GOT3 (cell line): ENCODE results near the gene DCDC2C.
"Not testable (repeated sequence)": the region's sequence is repeated elsewhere in the genome, so short reads cannot be mapped to it uniquely, and the experiment has no call there.

Experiments used
- DNase-seq: peaks from one replicate; lab custom pipeline; 2025; ENCODE audit warnings: mixed read lengths; lab: John Stamatoyannopoulos, UW

DCDC2C gene

DNA sequence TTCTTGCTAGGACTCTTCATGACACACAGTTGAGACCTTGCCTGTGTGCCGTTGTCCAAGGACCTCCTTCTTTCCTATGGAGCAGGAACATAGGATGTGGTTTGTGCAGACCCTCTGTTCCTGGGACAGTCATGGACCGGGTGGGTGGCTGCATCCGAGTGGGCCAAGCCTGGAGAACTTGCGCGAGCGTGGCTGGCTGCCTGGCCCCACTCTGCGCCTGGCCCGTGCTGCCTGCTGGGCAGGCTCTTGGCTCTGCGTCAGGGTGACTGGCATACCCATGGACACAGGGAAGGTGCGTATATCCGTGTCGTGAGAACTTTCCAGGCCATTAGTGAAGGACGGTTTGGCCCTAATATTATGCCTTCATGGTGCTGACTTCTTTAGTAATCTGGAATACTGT lies 68.2 kb downstream of the DCDC2C start:
- DNase-seq, result no peak

- DNase-seq, result no peak
Observed at GRCh38 chr2:3774336-3774735, 71.0 kb downstream of the DCDC2C start.

DNA sequence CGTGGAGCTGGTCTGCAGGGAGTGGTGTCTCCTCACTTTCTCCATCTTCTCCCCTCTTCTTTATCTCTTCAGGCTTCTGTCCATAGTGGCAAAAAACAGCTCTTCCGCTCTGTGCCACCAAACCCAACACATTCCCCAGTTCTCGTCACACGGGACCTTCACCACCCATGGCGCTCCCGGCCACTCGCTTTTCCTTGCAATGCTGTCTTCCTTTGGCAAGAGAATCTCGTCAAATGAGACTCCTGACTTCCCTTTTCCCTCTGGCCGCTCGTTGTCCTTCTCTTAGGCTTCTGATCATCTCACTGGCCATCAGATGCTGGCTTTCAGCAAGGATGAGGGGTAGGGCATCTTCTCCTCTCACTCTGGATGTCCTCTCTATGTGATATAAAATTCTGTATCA lies 72.9 kb downstream of the DCDC2C start:
- DNase-seq, result no peak

- no peak for DNase-seq
Observed at GRCh38 chr2:3777966-3778365, 74.6 kb downstream of the DCDC2C start.

DNA sequence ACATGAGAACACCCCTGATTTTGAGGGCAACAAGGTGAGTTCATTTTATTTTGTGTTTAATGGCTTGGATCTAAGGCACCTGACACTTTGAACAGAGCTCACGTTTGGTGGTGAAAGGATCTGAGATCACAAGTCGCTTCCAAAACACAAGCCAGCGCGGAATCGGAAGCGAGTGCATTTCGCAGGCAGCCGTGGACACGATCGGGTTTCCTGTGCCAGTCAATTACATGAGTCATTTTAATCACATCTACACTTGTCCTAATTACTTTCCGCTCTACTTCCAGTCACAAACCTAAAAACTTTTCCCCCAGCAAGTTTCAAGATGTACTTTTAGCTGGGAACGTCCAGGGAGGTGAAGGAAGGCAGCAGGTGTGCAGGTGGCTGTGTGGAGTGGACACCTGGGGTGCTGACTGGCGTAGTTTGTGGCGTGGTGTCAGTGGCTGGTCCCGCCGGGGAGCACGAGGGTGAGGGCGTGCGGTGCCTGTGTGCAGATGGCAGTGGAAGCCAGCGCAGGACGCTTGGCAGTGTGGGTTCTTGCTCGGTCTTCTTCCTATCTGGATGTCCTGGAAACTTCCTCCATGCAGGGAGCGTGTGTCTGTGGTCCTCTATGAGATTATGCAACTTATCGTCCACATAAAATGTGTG lies 75.6 kb downstream of the DCDC2C start:
- no peak for DNase-seq

- DNase-seq, result no peak
Observed at GRCh38 chr2:3779496-3780049, 76.2 kb downstream of the DCDC2C start.

DNA sequence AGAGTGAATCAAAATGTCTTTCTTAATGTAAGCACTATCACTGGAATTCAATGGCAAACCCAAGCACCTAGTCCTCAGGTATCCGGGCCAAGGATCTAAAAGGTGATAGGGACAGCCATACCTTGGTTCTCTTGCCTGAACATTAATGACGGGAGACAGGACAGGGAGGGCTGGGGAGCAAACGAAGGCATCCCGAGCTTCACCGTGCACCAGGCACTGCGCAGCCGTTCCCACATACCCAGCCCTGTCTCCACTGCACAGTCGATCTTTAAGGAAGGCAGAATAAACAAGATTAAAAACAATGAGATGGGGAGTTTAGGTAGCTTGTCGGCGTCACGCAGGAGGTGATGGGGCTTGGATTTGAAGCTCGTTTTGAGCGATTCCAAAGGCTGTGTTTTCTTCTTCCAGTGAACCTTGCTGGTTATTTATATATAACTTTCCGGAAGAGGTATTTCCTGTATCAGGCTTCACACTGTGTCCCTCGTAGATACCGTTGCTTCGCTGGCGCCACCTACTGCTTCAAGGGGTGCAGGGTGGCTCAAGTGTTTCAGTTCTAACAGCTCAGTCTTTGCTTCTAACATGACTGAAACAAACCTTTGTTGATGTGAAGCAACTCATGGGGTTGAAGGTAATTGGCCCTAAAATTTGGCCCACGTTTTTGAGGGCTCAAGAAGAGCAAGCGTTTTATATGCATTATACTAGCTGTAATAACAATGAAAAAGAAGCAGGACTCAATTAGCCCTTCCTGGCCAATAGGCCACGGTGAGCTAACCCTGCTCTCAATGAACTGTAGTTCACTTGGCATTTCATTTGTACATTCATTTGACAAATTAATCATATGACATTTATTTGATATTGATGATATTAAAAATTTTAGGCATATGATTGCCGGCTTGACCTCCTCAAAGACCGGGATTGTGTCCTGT lies 77.4 kb downstream of the DCDC2C start:
- DNase-seq, result no peak

- DNase-seq, result no peak
Observed at GRCh38 chr2:3784731-3785130, 81.4 kb downstream of the DCDC2C start.

DNA sequence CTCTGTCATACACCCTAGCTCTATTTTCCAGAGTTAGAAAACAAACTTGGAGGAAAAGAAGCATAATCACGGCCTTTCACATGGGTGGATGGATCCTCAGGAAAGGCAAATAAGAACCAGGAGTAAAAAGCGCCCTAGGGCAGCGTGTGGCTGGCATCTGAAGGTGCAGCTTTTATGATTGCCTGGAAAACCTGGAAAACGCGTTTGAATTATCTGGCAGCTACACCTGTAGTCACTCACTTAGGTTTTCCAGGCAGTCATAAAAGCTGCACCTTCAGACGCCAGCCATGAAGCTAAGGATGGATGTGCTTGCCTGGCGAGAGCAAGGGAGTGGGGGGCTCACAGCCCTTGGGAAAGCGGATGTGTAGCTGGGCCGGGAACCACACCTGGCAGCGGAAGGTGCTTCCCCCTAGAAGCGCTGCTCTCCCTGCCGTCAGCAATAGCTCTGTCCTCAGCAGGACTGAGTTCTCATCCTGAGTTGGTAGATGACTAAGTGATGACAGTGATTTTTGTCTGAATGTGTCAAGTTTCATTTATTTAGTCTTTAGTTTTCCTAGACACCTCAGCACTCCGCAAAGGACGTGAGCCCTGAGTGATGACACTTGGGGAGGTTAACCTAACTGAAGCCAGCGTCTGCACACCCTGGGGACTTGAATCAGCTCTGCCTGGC lies 82.0 kb downstream of the DCDC2C start:
- no peak for DNase-seq

DNA sequence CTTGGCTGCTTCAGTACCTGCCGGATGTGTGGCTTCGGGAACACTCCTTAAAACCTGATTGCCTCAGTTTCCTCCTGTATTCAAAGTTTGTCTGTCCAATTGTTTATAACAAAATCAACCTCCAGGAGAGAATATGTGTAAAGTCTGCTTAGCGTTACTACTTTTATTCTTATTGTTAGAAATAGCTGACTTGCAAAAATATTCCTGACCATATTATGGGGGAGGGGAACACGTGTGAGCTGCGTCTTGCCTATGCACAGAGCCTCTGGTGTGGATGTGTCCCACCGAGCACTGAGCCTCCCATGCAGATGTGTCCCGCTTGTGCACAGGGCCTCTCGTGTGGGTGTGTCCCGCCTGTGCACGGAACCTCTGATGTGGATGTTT lies 82.5 kb downstream of the DCDC2C start:
- no peak for DNase-seq

- no peak for DNase-seq
Observed at GRCh38 chr2:3787768-3788167, 84.4 kb downstream of the DCDC2C start.

GRCh38 chr2:3789256-3789655 lies 85.9 kb downstream of the DCDC2C start:
- DNase-seq, result no peak

DNA sequence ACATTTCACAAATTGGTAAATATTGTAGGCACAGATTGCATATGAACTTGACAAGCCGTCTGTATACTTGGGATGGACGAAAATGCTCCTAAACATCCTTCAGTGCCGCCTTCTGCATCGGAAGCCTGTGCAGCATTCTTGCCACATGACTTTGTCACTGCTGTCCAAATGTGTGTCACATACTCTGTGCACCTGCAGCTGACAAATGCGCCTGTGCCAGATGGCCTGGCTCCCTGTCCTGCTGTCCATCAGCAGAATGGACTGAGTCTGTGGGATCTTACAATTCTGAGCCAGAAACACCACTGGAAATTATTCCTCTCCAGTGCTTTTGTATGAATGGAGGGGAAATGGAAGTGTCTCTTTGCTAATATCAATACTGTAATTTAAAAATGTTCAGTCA lies 89.9 kb downstream of the DCDC2C start:
- DNase-seq, result no peak

DNA sequence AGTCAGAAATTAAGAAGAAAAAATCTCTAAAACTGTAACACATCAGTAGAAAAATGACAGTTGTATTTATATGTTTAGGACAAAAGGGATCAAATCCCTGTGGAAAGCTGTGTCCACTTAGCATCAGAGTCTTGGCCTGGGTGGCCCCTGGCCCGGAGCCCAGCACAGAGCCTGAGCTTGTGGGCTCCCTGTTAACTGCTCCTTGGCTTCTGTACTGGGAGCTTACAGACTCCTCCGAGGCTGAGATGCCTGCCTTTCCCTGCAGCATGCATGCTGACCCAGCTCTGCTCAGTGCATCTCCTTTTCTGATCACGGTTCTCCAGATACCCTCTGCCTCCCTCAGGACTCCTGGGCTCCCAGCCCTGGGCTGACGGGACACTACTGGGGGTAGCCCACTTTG lies 98.1 kb downstream of the DCDC2C start:
- no peak for DNase-seq

DNA sequence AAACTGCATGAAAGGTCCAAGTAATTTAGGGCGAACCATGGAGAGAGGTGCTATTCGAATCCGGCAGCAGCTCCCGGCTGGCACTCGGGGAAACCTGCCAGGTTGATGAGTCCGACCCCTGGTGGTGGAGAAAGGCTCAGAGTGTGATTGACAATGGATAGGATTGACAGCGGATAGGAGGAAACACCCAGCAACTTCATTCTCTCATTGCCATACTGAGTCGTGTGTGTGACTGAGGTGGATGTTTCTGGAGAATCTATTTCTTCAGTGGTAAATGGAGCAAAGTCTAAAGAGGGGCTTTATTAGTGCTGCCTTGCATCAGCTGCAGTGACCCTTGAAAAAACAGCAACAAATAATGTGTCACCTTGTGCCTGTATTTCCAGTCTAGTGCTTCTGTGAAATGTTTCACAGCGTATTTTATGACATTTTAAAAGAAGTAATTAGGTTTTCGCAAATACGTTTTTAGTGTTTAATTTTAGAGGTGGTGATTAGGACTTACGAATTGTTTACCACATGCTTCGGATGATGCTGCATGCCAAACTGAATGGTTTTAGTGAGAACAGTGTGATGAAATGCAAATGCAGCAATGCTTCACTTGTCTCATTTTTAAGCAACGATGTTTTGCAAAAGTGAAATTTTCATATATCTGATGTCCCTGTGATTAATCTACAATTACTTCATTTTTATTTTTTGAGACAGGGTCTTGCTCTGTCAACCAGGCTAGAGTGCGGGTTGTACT lies 102.0 kb downstream of the DCDC2C start:
- DNase-seq, result no peak

DNA sequence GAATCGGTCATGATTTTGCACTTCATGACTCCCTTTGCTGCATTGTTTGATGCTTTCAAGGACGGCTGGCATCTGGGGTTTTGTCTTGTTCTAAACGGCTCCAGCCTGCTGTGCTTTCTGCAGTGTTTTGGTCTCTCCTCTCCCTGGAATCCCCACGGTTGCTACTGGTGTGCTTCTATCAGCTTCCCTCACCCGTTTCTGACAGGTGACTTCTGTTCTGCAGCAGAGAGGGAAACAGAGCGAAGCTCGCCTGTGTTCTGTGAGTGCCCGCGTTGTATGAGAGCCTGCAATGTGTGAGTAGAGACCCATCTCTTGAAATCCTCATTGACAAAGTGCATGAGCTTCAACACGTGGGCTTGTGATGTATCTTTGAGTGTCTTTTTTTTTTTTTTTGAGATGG lies 102.8 kb downstream of the DCDC2C start:
- no peak for DNase-seq

DNA sequence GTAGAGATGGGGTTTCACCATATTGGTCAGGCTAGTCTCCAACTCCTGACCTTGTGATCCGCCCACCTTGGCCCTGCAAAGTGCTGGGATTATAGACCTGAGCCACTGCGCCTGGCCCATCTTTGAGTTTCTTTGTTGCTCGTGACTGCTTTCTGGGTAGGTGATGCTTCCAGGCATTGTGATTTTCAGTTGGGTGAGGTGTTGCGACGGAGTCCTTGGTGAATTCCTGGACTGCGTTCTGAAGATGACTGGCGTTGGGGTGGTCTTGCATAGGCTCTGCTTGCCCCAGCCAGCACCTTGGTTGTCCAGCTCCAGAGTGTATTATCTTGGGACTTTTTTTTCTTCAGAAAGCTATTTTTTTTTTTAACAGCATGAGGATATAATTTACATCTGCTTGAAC lies 103.4 kb downstream of the DCDC2C start:
- no peak for DNase-seq

DNA sequence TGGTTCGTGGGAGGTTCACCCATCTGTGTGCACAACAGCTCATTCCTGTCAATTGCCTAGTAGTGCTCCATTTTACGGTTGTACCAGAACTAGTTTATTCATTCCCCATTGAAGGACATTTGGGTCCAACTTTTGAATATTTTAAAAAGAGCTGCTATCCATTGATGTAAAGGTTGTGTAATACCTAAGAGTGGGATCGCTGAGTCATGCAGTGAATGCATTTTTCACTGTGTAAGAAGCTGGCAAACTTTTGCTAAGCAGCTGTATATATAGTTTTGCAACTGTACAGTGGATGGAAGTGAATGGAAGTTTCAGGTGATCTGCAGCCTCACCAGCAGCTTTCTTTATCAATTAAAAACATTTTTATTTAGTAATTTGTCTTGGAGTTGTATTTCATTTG lies 104.5 kb downstream of the DCDC2C start:
- no peak for DNase-seq

DNA sequence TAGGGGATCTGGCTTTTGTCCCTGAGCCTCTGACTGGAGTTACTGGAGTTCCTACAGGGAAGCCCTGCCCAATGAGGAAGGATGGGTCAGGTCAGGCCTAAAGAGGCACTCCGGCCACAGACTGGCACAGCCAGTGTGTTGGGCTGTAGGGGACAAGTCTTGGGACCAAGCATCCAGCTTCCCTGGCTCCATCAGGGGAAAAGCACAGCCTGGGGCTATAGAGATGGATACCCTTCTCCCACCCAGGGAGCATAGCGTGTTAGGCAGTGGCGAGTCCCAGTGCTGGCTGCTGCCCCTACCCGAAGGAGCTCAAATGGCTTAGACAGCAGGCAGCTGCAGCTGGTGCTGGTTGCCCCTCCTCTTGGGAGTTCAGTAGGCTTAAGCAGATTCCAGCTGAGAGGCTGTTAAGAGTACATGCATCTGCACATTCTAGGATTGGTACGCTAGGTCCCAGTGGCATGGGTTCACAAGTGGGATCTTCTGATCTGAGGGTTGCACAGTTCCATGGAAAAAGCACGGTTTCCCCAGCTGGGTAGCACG lies 111.4 kb downstream of the DCDC2C start:
- DNase-seq, result no peak

- not testable (repeated sequence) for DNase-seq
Observed at GRCh38 chr2:3817144-3817543, 113.8 kb downstream of the DCDC2C start.

DNA sequence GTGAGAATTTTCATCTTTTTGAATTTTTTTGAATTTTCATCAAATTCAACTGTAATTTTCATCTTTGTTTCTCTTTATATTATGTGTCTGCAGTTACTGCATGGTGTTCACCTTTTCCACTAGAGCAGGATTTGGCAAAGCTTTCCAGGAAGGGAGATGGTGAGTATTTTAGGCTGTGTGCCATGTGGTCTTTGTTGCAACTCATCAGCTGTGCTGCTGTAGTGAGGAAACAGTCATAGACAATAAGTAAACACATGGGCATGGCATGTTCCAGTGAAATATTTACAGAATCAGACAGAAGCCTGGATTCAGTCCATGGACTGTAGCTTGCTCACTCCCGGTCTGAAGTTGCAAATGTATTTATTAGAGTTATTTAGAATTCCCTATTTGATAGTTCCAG lies 120.4 kb downstream of the DCDC2C start:
- no peak for DNase-seq
